Measurements from ENCODE around the gene RBM11. TPM values are rescaled to one million over a fixed set of nuclear protein-coding genes. Genes with fewer than 3 reads are reported as not detected.
"Not testable (repeated sequence)": the region's sequence is repeated elsewhere in the genome, so short reads cannot be mapped to it uniquely, and the experiment has no call there.

RBM11 gene, protein sequence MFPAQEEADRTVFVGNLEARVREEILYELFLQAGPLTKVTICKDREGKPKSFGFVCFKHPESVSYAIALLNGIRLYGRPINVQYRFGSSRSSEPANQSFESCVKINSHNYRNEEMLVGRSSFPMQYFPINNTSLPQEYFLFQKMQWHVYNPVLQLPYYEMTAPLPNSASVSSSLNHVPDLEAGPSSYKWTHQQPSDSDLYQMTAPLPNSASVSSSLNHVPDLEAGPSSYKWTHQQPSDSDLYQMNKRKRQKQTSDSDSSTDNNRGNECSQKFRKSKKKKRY
- polyA plus RNA-seq (2012; rRNA removed), result not detected in 2 replicates
- not detected in 2 replicates for polyA plus RNA-seq (2012; cell fraction: cytosol; rRNA removed)
- polyA plus RNA-seq (2012; cell fraction: nucleus; rRNA removed), result 0.08 and 0.12 TPM in 2 replicates

DNA sequence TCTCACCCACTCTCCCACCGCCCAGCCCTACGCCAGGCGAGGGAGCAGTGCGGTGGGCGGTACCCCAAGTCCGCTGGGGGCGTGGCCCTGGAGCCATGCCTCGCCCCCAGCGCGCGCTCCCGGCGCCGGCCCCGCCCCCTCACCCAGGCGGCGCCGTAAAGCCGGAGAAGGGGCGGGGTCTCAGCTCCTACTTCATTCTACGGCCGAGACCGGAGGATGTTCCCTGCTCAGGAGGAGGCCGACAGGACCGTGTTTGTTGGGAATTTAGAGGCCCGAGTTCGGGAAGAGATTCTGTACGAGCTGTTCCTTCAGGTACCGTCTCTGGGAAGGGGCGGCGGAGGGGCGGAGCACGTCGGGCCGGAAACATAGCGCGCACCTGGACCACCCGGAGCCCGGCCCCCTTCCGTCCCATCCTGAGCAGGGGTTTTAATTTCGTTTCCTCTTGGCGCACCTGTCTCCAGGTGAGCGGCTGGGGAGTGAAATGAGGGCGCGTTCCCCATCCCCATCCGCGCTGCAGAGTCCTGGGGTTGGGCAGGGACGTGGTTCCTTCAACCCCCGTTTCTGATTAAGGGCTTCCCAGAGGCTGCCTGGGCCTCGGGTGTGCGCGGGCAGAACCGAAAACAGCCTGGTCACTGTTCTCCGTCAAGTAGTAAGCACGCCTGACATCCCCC is at the start of gene RBM11:
RBM11 (plus strand) TSS at position 187 of the 671 bp plus-strand sequence; CDS start at position 217, 30 bp downstream.
- H3K4me2 ChIP-seq, result peak within 1 kb of the TSS; percentile 81
- H2AFZ ChIP-seq (ENCODE audit: low read depth), result peak within 1 kb of the TSS; percentile 72; the same call in 1 of the 2 replicates
- no peaks in the 10 kb centered on the region for H3K9me2 ChIP-seq
- no peaks in the 10 kb centered on the region for H3K79me2 ChIP-seq (ENCODE audit: insufficient read depth)
- no peak within 1 kb of the TSS for H3K9ac ChIP-seq
- TF ChIP-seq GATA2 (CRISPR knock-in tag; IDR thresholded peaks at IDR 0.05) (no peak), EZH2phosphoT487 (IDR thresholded peaks at IDR 0.05; ENCODE audit: borderline replicate concordance, low read depth) (no peak), JUND (IDR thresholded peaks at IDR 0.05) (no peak), EP300 (IDR thresholded peaks at IDR 0.05; ENCODE audit: borderline replicate concordance in 1 of 2, low read depth in 1 of 2, low read length in 1 of 2) (no peak), GABPA (IDR thresholded peaks at IDR 0.05; ENCODE audit: low read depth) (no peak), MXI1 (IDR thresholded peaks at IDR 0.05; ENCODE audit: low read depth, low read length) (no peak), CHD2 (IDR thresholded peaks at IDR 0.05; ENCODE audit: low read length, partially characterized antibody) (no peak), TEAD4 (IDR thresholded peaks at IDR 0.05; ENCODE audit: borderline replicate concordance, insufficient read depth) (no peak)
- TF ChIP-seq, protein P1, sequence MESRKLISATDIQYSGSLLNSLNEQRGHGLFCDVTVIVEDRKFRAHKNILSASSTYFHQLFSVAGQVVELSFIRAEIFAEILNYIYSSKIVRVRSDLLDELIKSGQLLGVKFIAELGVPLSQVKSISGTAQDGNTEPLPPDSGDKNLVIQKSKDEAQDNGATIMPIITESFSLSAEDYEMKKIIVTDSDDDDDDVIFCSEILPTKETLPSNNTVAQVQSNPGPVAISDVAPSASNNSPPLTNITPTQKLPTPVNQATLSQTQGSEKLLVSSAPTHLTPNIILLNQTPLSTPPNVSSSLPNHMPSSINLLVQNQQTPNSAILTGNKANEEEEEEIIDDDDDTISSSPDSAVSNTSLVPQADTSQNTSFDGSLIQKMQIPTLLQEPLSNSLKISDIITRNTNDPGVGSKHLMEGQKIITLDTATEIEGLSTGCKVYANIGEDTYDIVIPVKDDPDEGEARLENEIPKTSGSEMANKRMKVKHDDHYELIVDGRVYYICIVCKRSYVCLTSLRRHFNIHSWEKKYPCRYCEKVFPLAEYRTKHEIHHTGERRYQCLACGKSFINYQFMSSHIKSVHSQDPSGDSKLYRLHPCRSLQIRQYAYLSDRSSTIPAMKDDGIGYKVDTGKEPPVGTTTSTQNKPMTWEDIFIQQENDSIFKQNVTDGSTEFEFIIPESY (IDR thresholded peaks at IDR 0.05; ENCODE audit: borderline replicate concordance, low read depth), result no peak
- TF ChIP-seq, protein P2, sequence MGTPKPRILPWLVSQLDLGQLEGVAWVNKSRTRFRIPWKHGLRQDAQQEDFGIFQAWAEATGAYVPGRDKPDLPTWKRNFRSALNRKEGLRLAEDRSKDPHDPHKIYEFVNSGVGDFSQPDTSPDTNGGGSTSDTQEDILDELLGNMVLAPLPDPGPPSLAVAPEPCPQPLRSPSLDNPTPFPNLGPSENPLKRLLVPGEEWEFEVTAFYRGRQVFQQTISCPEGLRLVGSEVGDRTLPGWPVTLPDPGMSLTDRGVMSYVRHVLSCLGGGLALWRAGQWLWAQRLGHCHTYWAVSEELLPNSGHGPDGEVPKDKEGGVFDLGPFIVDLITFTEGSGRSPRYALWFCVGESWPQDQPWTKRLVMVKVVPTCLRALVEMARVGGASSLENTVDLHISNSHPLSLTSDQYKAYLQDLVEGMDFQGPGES (IDR thresholded peaks at IDR 0.05; ENCODE audit: low read depth, low read length), result no peak
- TF ChIP-seq, protein P3, sequence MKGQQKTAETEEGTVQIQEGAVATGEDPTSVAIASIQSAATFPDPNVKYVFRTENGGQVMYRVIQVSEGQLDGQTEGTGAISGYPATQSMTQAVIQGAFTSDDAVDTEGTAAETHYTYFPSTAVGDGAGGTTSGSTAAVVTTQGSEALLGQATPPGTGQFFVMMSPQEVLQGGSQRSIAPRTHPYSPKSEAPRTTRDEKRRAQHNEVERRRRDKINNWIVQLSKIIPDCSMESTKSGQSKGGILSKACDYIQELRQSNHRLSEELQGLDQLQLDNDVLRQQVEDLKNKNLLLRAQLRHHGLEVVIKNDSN (IDR thresholded peaks at IDR 0.05; ENCODE audit: borderline replicate concordance, low read depth), result no peak
- TF ChIP-seq, protein P4, sequence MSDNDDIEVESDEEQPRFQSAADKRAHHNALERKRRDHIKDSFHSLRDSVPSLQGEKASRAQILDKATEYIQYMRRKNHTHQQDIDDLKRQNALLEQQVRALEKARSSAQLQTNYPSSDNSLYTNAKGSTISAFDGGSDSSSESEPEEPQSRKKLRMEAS (IDR thresholded peaks at IDR 0.05; ENCODE audit: low read depth), result no peak
- TF ChIP-seq, protein P5, sequence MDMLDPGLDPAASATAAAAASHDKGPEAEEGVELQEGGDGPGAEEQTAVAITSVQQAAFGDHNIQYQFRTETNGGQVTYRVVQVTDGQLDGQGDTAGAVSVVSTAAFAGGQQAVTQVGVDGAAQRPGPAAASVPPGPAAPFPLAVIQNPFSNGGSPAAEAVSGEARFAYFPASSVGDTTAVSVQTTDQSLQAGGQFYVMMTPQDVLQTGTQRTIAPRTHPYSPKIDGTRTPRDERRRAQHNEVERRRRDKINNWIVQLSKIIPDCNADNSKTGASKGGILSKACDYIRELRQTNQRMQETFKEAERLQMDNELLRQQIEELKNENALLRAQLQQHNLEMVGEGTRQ (IDR thresholded peaks at IDR 0.05; ENCODE audit: borderline replicate concordance, low read depth, low read length), result no peak
- TF ChIP-seq, protein P6, sequence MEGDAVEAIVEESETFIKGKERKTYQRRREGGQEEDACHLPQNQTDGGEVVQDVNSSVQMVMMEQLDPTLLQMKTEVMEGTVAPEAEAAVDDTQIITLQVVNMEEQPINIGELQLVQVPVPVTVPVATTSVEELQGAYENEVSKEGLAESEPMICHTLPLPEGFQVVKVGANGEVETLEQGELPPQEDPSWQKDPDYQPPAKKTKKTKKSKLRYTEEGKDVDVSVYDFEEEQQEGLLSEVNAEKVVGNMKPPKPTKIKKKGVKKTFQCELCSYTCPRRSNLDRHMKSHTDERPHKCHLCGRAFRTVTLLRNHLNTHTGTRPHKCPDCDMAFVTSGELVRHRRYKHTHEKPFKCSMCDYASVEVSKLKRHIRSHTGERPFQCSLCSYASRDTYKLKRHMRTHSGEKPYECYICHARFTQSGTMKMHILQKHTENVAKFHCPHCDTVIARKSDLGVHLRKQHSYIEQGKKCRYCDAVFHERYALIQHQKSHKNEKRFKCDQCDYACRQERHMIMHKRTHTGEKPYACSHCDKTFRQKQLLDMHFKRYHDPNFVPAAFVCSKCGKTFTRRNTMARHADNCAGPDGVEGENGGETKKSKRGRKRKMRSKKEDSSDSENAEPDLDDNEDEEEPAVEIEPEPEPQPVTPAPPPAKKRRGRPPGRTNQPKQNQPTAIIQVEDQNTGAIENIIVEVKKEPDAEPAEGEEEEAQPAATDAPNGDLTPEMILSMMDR (IDR thresholded peaks at IDR 0.05), result no peak
- ChIA-PET CTCF (no interaction called here), POLR2A (no interaction called here)
- H3K27me3 ChIP-seq (ENCODE audit: insufficient read depth), result peaks cover 9% of the 10 kb centered on the region
- peak within 1 kb of the TSS; percentile 55 to 66 for H3K4me3 ChIP-seq (ENCODE audit: low read depth in 2 of 2, low read length in 1 of 2)
- no peaks in the 10 kb centered on the region for H3K36me3 ChIP-seq (replicated peaks in 1 of 2; ENCODE audit: control insufficient read depth in 1 of 2, insufficient read depth in 2 of 2, low read length in 1 of 2)
- peak; percentile 84 for DNase-seq
- WGBS (ENCODE audit: low lambda C conversion rate), result 5% methylated on average over 19 of the region's 55 CpGs
- H3K9me3 ChIP-seq, result no peaks in the 10 kb centered on the region
- no peaks in the 10 kb centered on the region for H3F3A ChIP-seq (replicated peaks; ENCODE audit: insufficient read depth)
- H3K4me1 ChIP-seq (ENCODE audit: control insufficient read depth in 1 of 2, insufficient read depth in 2 of 2, low read depth in 1 of 2, low read length in 1 of 2), result peaks cover 0 to 7% of the 10 kb centered on the region in 2 experiments; a peak in 2 of 4 replicates
- H4K20me1 ChIP-seq (ENCODE audit: insufficient read depth), result no peaks in the 10 kb centered on the region
- no peak within 1 kb of the TSS for H3K27ac ChIP-seq (ENCODE audit: low read depth in 2 of 2, low read length in 1 of 2)

DNA sequence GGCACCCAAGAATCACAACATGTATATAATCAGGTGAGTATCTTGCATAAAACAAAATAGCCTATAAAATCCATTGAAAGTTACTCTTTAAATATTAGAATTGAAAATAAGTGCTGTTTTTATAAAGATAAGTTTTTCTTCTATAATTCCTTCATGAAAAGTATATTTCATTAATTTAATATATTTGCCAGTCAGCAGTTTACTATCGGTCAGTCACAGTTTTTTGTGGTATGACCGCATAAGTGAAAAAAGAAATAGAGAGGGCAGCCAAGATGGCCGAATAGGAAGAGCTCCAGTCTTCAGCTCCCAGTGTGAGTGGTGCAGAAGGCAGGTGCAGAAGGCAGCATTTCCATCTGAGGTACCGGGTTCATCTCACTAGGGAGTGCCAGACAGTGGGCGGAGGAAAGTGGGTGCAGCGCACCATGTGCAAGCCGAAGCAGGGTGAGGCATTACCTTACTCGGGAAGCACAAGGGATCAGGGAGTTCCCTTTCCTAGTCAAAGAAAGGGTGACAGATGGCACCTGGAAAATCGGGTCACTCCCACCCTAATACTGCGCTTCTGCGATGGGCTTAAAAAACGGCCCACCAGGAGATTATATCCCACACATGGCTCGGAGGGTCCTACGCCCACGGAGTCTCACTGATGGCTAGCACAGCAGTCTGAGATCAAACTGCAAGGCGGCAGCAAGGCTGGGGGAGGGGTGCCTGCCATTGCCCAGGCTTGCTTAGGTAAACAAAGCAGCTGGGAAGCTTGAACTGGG is 49.3 kb upstream of the RBM11 start:
- H3K4me2 ChIP-seq; H3K4me1 ChIP-seq (ENCODE audit: control insufficient read depth in 1 of 2, insufficient read depth in 2 of 2, low read depth in 1 of 2, low read length in 1 of 2); H3F3A ChIP-seq (replicated peaks; ENCODE audit: insufficient read depth); DNase-seq; H4K20me1 ChIP-seq (ENCODE audit: insufficient read depth); H3K9ac ChIP-seq; POLR2A ChIA-PET; H3K27ac ChIP-seq (ENCODE audit: low read depth in 2 of 2, low read length in 1 of 2); H2AFZ ChIP-seq (ENCODE audit: low read depth); H3K79me2 ChIP-seq (ENCODE audit: insufficient read depth); H3K9me3 ChIP-seq; H3K9me2 ChIP-seq; H3K27me3 ChIP-seq (ENCODE audit: insufficient read depth); H3K4me3 ChIP-seq (ENCODE audit: low read depth in 2 of 2, low read length in 1 of 2); CTCF ChIA-PET; H3K36me3 ChIP-seq (replicated peaks in 1 of 2; ENCODE audit: control insufficient read depth in 1 of 2, insufficient read depth in 2 of 2, low read length in 1 of 2): not testable (repeated sequence)
- 23% methylated on average over 9 of the region's 16 CpGs for WGBS (ENCODE audit: low lambda C conversion rate)
